Endodermal cell (in vitro differentiated cells): ENCODE results near the gene ARHGAP32. TPM values are rescaled to one million over a fixed set of nuclear protein-coding genes. Genes with fewer than 3 reads are reported as not detected.

Experiments
- DNase-seq: peaks from one replicate; pipeline ENCODE4 v3.0.0-alpha.2; 2017
- H3K27ac ChIP-seq: 2 replicates; pipeline ENCODE4 v1.5.1; 2013; ENCODE audit warnings: mild to moderate bottlenecking, low read depth, low read length, moderate library complexity
- H3K27me3 ChIP-seq: 2 replicates; pipeline ENCODE4 v1.6.1; 2013; ENCODE audit warnings: mild to moderate bottlenecking, low read length, moderate library complexity; ENCODE audit not compliant: insufficient read depth, control insufficient read depth, poor library complexity, severe bottlenecking
- H3K36me3 ChIP-seq: 2 replicates; pipeline ENCODE4 v1.7.0; 2013; ENCODE audit warnings: mild to moderate bottlenecking, low read length, moderate library complexity; ENCODE audit not compliant: control insufficient read depth, insufficient read depth
- H3K4me1 ChIP-seq: one replicate; pipeline ENCODE4 v1.7.0; 2013; ENCODE audit warnings: low read length; ENCODE audit not compliant: control insufficient read depth, insufficient read depth
- H3K4me3 ChIP-seq: 2 replicates; pipeline ENCODE4 v1.5.1; 2013; ENCODE audit warnings: mild to moderate bottlenecking, low read length, moderate library complexity
- H3K9ac ChIP-seq: 2 replicates; pipeline ENCODE4 v1.6.1; 2013; ENCODE audit warnings: mild to moderate bottlenecking, low read length, moderate library complexity; ENCODE audit not compliant: poor library complexity, severe bottlenecking; ENCODE audit errors: extremely low read depth
- H3K9me3 ChIP-seq: 2 replicates; pipeline ENCODE4 v1.6.1; 2013; ENCODE audit warnings: mild to moderate bottlenecking, low read length, moderate library complexity; ENCODE audit not compliant: control insufficient read depth
- H3K27ac Mint-ChIP-seq: 2 replicates; pipeline ENCODE4 v1.8.0; 2020; ENCODE audit warnings: mixed read lengths
- H3K27me3 Mint-ChIP-seq: 2 replicates; pipeline ENCODE4 v1.8.0; 2021; ENCODE audit warnings: mild to moderate bottlenecking, mixed read lengths; ENCODE audit not compliant: insufficient read depth
- H3K36me3 Mint-ChIP-seq: 2 replicates; pipeline ENCODE4 v1.8.0; 2020; ENCODE audit warnings: low read depth, mixed read lengths
- H3K4me1 Mint-ChIP-seq: 2 replicates; pipeline ENCODE4 v1.8.0; 2020; ENCODE audit warnings: mixed read lengths
- H3K4me3 Mint-ChIP-seq: 2 replicates; pipeline ENCODE4 v1.8.0; 2020; ENCODE audit warnings: mild to moderate bottlenecking, moderate library complexity, mixed read lengths
- H3K9me3 Mint-ChIP-seq: 2 replicates; pipeline ENCODE4 v1.8.0; 2020; ENCODE audit warnings: mild to moderate bottlenecking, mixed read lengths
- WGBS, 2 experiments: methylation state at CpG; one replicate each; pipeline versions ENCODE4 v1.1.5 to v1.1.7; 2013; ENCODE audit warnings: missing lambda C conversion rate in 2 of 2, mixed read lengths in 1 of 2; ENCODE audit not compliant: insufficient coverage in 1 of 2, insufficient read length in 1 of 2; 5-methylcytosine and 5-hydroxymethylcytosine counted together
- total RNA-seq, 2 donors: library from RNA; stranded (reverse); fragmentation: NEBNext Ultra II Directional in 1 of 2; extraction: Animal tissue kit (Norgen Biotek cat#: 25700) in 1 of 2; gene quantifications; 2 replicates in 1 of 2; 3 replicates in 1 of 2; pipeline ENCODE4 v1.2.1, GENCODE V29; 2021
- TF ChIP-seq, protein P1 (sequence below): fragments of 200-600 bp; sonication (generic); conservative IDR thresholded peaks from 2 replicates; pipeline ENCODE4 v1.5.0; 2021; ENCODE audit warnings: antibody characterized with exemption, mild to moderate bottlenecking

Gene ARHGAP32
- total RNA-seq, 2 donors from 2014 or later: 36.4 to 65.8 TPM

DNA sequence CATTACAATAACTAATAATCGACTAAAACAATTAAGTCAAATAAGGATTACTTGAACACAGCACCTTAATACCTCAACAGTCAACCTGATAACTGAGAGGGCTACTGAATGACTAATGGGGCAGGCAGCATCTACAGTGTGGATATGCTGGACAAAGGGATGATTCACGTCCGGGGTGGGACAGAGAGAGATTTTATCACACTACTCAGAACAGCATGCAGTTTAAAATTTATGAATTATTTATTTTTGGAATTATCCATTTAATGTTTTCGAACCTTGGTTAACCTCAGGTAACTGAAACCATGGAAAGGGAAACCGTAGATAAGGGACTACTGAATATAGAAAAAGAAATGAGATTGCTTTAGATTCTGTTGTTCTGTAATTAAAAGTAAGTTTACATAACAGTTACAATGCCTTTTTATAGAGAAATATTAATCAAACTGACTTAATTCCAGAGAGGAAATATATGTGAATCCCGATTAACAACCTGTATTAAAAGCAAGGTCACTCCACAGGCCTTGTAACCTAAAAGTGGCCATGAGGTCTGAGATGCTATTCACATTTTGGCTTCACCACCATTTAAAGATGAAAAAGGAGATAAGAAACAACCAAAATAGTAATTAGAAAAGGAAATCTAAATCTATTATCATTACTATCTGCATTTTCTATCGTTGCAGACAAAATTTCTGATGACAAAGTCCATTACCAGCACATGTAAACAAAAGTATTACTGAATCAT is 130.5 kb downstream of the ARHGAP32 start:
- peaks cover 10% of the 10 kb centered on the region for H3K36me3 Mint-ChIP-seq
- no peaks in the 10 kb centered on the region for H3K4me1 ChIP-seq
- TF ChIP-seq, protein P1, sequence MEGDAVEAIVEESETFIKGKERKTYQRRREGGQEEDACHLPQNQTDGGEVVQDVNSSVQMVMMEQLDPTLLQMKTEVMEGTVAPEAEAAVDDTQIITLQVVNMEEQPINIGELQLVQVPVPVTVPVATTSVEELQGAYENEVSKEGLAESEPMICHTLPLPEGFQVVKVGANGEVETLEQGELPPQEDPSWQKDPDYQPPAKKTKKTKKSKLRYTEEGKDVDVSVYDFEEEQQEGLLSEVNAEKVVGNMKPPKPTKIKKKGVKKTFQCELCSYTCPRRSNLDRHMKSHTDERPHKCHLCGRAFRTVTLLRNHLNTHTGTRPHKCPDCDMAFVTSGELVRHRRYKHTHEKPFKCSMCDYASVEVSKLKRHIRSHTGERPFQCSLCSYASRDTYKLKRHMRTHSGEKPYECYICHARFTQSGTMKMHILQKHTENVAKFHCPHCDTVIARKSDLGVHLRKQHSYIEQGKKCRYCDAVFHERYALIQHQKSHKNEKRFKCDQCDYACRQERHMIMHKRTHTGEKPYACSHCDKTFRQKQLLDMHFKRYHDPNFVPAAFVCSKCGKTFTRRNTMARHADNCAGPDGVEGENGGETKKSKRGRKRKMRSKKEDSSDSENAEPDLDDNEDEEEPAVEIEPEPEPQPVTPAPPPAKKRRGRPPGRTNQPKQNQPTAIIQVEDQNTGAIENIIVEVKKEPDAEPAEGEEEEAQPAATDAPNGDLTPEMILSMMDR: no peak
- WGBS, 2 experiments: 96% methylated on average over 2 to 7 of the region's 7 CpGs
- H3K27me3 ChIP-seq: no peaks in the 10 kb centered on the region
- DNase-seq: no peak
- no peak overlapping the region for H3K4me3 ChIP-seq
- H3K4me1 Mint-ChIP-seq: no peaks in the 10 kb centered on the region
- no peak overlapping the region for H3K27ac ChIP-seq
- H3K9ac ChIP-seq: no peak overlapping the region
- H3K36me3 ChIP-seq: peaks cover 32% of the 10 kb centered on the region
- H3K9me3 ChIP-seq: no peaks in the 10 kb centered on the region
- H3K27me3 Mint-ChIP-seq: no peaks in the 10 kb centered on the region
- H3K9me3 Mint-ChIP-seq: no peaks in the 10 kb centered on the region
- no peak overlapping the region for H3K27ac Mint-ChIP-seq
- no peak overlapping the region for H3K4me3 Mint-ChIP-seq

DNA sequence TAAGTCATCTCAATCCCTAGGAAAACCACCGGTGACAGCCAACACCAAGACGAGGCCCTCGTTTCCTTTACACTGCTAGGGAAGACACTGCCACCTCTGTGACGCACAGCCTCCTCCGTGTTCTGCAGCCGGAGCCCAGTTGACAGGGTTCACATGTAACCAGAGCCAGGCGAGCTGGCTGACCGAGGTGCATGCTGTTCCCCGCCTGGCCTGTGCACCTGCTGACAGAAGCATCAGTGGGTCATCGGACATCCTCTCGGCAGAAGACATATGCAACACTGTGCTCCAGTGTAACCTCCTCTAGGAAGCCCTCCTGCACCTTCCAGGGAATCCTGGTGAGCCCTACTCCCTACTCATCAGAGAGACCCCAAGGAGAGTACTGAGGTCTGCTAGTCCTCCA is 135.2 kb downstream of the ARHGAP32 start:
- no peak overlapping the region for H3K27ac ChIP-seq
- Mint-ChIP-seq H3K9me3 (no peaks in the 10 kb centered on the region), H3K27ac (peak overlapping the region; percentile 15), H3K27me3 (no peaks in the 10 kb centered on the region), H3K36me3 (peaks cover 6% of the 10 kb centered on the region), H3K4me3 (no peak overlapping the region), H3K4me1 (no peaks in the 10 kb centered on the region)
- no peaks in the 10 kb centered on the region for H3K27me3 ChIP-seq
- no peak for DNase-seq
- peaks cover 14% of the 10 kb centered on the region for H3K36me3 ChIP-seq
- H3K4me1 ChIP-seq: no peaks in the 10 kb centered on the region
- TF ChIP-seq, protein P1: no peak
- H3K9ac ChIP-seq: no peak overlapping the region
- no peaks in the 10 kb centered on the region for H3K9me3 ChIP-seq
- WGBS, 2 experiments: 90 to 92% methylated on average over 11 of the region's 11 CpGs
- H3K4me3 ChIP-seq: no peak overlapping the region

DNA sequence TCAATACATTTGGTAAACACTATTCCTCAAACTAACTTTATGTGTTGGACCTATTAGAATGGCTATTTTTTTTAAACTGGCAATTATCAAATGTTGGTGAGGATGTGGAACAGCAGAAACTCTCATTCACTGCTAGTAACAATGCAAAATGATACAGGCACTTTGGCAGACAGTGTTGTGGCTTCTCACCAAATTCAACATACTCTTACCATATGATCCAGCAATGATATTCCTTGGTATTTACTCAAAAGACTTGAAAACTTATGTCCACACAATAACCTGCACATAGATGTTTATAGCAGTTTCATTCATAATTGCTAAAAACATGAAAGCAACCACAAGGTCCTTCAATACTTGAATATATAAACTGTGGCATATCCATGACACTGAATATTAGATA is 136.9 kb downstream of the ARHGAP32 start:
- Mint-ChIP-seq H3K27ac (no peak overlapping the region), H3K4me1 (no peaks in the 10 kb centered on the region), H3K36me3 (peaks cover 8% of the 10 kb centered on the region), H3K4me3 (no peak overlapping the region), H3K9me3 (no peaks in the 10 kb centered on the region), H3K27me3 (no peaks in the 10 kb centered on the region)
- Histone ChIP-seq H3K9ac (no peak overlapping the region), H3K36me3 (peaks cover 4% of the 10 kb centered on the region), H3K4me3 (no peak overlapping the region), H3K9me3 (no peaks in the 10 kb centered on the region), H3K4me1 (no peaks in the 10 kb centered on the region), H3K27me3 (no peaks in the 10 kb centered on the region), H3K27ac (no peak overlapping the region)
- TF ChIP-seq, protein P1: no peak
- DNase-seq: no peak
